Liver (tissue), 9 donors: Measurements from ENCODE around the gene CRYGD. TPM values are rescaled to one million over a fixed set of nuclear protein-coding genes. Genes with fewer than 3 reads are reported as not detected.
"Not testable (repeated sequence)": the region's sequence is repeated elsewhere in the genome, so short reads cannot be mapped to it uniquely, and the experiment has no call there.

Experiments used
- DNase-seq: peaks from one replicate; pipeline ENCODE4 v3.0.0-alpha.2; 2017; ENCODE audit warnings: low spot score
- H3K27ac ChIP-seq, 2 donors: one replicate each; pipeline ENCODE4 v1.7.0; 2013; ENCODE audit warnings: inconsistent platforms in 2 of 2, low read length in 2 of 2, control low read depth in 1 of 2, low read depth in 1 of 2, mild to moderate bottlenecking in 1 of 2
- H3K27me3 ChIP-seq, 4 donors: one replicate each; pipeline versions ENCODE4 v1.6.1 to v1.7.0; 2013; ENCODE audit warnings: low read length in 3 of 4, inconsistent platforms in 1 of 4, mild to moderate bottlenecking in 1 of 4, moderate library complexity in 1 of 4; ENCODE audit not compliant: control insufficient read depth in 4 of 4, insufficient read depth in 4 of 4
- H3K36me3 ChIP-seq, 4 donors: one replicate each; pipeline versions ENCODE4 v1.6.1 to v1.7.0; 2013; ENCODE audit warnings: low read length in 3 of 4, mild to moderate bottlenecking in 3 of 4, low read depth in 1 of 4, moderate library complexity in 1 of 4; ENCODE audit not compliant: control insufficient read depth in 4 of 4, insufficient read depth in 3 of 4
- H3K4me1 ChIP-seq, 4 donors: one replicate each; pipeline versions ENCODE4 v1.6.1 to v1.7.0; 2013; ENCODE audit warnings: low read length in 3 of 4, mild to moderate bottlenecking in 3 of 4, moderate library complexity in 1 of 4; ENCODE audit not compliant: control insufficient read depth in 4 of 4, insufficient read depth in 4 of 4
- H3K4me3 ChIP-seq, 3 donors: one replicate each; pipeline versions ENCODE4 v1.6.1 to v1.7.0; 2013; ENCODE audit warnings: low read length in 3 of 3, control low read depth in 1 of 3, low read depth in 1 of 3, mild to moderate bottlenecking in 1 of 3
- H3K9ac ChIP-seq, 2 donors: one replicate each; pipeline ENCODE4 v1.7.0; 2013; ENCODE audit warnings: low read length in 2 of 2, mild to moderate bottlenecking in 2 of 2, moderate library complexity in 2 of 2, control low read depth in 1 of 2, low read depth in 1 of 2
- H3K9me3 ChIP-seq, 4 donors: one replicate each; pipeline versions ENCODE4 v1.6.1 to v1.7.0; 2013; ENCODE audit warnings: low read length in 3 of 4; ENCODE audit not compliant: control insufficient read depth in 4 of 4
- EGR1 ChIP-seq, 2 donors: IDR thresholded peaks; 2 replicates each; pipeline ENCODE4 v1.6.1; 2016 to 2018; ENCODE audit warnings: antibody characterized with exemption in 2 of 2, low read depth in 2 of 2
- FOXA1 ChIP-seq: IDR thresholded peaks from 2 replicates; pipeline ENCODE4 v1.6.1; 2016; ENCODE audit warnings: antibody characterized with exemption
- FOXA2 ChIP-seq: IDR thresholded peaks from 2 replicates; pipeline ENCODE4 v1.6.1; 2016; ENCODE audit warnings: antibody characterized with exemption
- GABPA ChIP-seq, 2 donors: IDR thresholded peaks in 1 of 2; conservative IDR thresholded peaks in 1 of 2; 2 replicates each; pipeline ENCODE4 v1.6.1; 2016; ENCODE audit warnings: antibody characterized with exemption in 2 of 2, mild to moderate bottlenecking in 1 of 2, moderate library complexity in 1 of 2
- HNF4A ChIP-seq, 2 donors: conservative IDR thresholded peaks; 2 replicates each; pipeline ENCODE4 v1.6.1; 2016; ENCODE audit warnings: antibody characterized with exemption in 2 of 2, mild to moderate bottlenecking in 2 of 2
- HNF4G ChIP-seq: IDR thresholded peaks from 2 replicates; pipeline ENCODE4 v1.6.1; 2016; ENCODE audit warnings: antibody characterized with exemption
- JUND ChIP-seq, 2 donors: IDR thresholded peaks; 2 replicates each; pipeline ENCODE4 v1.6.1; 2016; ENCODE audit warnings: antibody characterized with exemption in 2 of 2
- NR2F2 ChIP-seq: IDR thresholded peaks from 2 replicates; pipeline ENCODE4 v1.6.1; 2016; ENCODE audit warnings: antibody characterized with exemption
- RAD21 ChIP-seq, 2 donors: IDR thresholded peaks; 2 replicates each; pipeline ENCODE4 v1.6.1; 2016; ENCODE audit warnings: antibody characterized with exemption in 2 of 2, mild to moderate bottlenecking in 2 of 2
- RXRA ChIP-seq, 2 donors: IDR thresholded peaks; 2 replicates each; pipeline ENCODE4 v1.6.1; 2017 to 2018; ENCODE audit warnings: antibody characterized with exemption in 2 of 2, mild to moderate bottlenecking in 1 of 2
- SP1 ChIP-seq: IDR thresholded peaks from 2 replicates; pipeline ENCODE4 v1.6.1; 2018; ENCODE audit warnings: antibody characterized with exemption, mild to moderate bottlenecking
- TAF1 ChIP-seq: conservative IDR thresholded peaks from 2 replicates; pipeline ENCODE4 v1.6.1; 2016; ENCODE audit warnings: antibody characterized with exemption, mild to moderate bottlenecking
- YY1 ChIP-seq: IDR thresholded peaks from 2 replicates; pipeline ENCODE4 v1.6.1; 2016; ENCODE audit warnings: antibody characterized with exemption, mild to moderate bottlenecking
- WGBS: extraction: QIAGEN DNeasy Blood & Tissue Kit; methylation state at CpG from one replicate; pipeline ENCODE4 v1.1.7; 2013; 5-methylcytosine and 5-hydroxymethylcytosine counted together
- polyA plus RNA-seq, 2 donors: library from polyadenylated mRNA; stranded (reverse) in 1 of 2; unstranded in 1 of 2; fragments of 200-250 nt in 1 of 2; fragments of >200 nt in 1 of 2; fragmentation: Nextera tagmentation in 1 of 2; extraction: Ambion mirVana in 1 of 2; gene quantifications; one replicate each; pipeline versions ENCODE4 v1.2.1 to v1.2.3, GENCODE V29; 2013 to 2015
- total RNA-seq, 2 donors: library from RNA; depleted of rRNA; stranded (reverse); fragments of >200 nt; gene quantifications; one replicate each; pipeline ENCODE4 v1.2.3, GENCODE V29; 2014
- TF ChIP-seq, protein P1 (sequence below): IDR thresholded peaks from 2 replicates; pipeline ENCODE4 v1.6.1; 2016; ENCODE audit warnings: antibody characterized with exemption
- TF ChIP-seq, protein P2 (sequence below): IDR thresholded peaks from 2 replicates; pipeline ENCODE4 v1.6.1; 2016; ENCODE audit warnings: antibody characterized with exemption
- TF ChIP-seq, protein P3 (sequence below): IDR thresholded peaks from 2 replicates; pipeline ENCODE4 v1.6.1; 2016; ENCODE audit warnings: antibody characterized with exemption
- TF ChIP-seq, protein P4 (sequence below): IDR thresholded peaks from 2 replicates; pipeline ENCODE4 v1.6.1; 2016; ENCODE audit warnings: antibody characterized with exemption, mild to moderate bottlenecking
- TF ChIP-seq, protein P5 (sequence below): fragments of 150-350 bp; IDR thresholded peaks from 2 replicates; pipeline ENCODE4 v1.5.1; 2017; ENCODE audit warnings: improper control_type of control experiment, low read depth, low read length; ENCODE audit not compliant: missing input control
- donor health status: healthy.
- donor health status: healthy.
- donor health status: healthy.
- donor health status: healthy.
- donor health status: healthy.

Gene CRYGD
- total and polyA plus RNA-seq, 4 donors: not detected

DNA sequence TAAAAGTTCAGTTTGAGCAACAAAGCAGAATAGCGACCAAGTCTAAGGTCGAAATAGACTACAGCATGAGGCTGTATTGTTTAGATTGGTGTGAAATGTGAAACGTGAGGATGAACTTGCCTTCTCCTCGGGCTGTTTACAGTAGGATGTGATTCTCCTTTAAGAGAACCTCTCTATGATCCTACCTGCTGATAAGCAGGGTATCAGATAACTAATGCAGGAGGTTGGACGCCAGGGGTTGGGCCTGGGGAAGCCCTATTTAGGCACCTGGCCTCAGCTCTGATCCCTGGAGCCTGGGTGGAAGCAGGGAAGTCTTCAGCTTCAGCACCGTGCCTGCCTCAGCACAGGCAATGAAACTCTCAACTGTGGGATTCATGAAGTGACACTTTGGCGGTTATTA, 11.4 kb downstream of the CRYGD start:
- H3K9me3 ChIP-seq: no peaks in the 10 kb centered on the region
- 67% methylated on average over 7 of the region's 7 CpGs for WGBS
- H3K9ac ChIP-seq: no peak overlapping the region
- TF ChIP-seq YY1 (no peak), RXRA (IDR thresholded peaks at IDR 0.05) (no peak), NR2F2 (no peak)
- no peaks in the 10 kb centered on the region for H3K4me1 ChIP-seq
- H3K27ac ChIP-seq: no peak overlapping the region
- no peak for DNase-seq
- no peak overlapping the region for H3K4me3 ChIP-seq
- no peaks in the 10 kb centered on the region for H3K27me3 ChIP-seq
- H3K36me3 ChIP-seq: no peaks in the 10 kb centered on the region

DNA sequence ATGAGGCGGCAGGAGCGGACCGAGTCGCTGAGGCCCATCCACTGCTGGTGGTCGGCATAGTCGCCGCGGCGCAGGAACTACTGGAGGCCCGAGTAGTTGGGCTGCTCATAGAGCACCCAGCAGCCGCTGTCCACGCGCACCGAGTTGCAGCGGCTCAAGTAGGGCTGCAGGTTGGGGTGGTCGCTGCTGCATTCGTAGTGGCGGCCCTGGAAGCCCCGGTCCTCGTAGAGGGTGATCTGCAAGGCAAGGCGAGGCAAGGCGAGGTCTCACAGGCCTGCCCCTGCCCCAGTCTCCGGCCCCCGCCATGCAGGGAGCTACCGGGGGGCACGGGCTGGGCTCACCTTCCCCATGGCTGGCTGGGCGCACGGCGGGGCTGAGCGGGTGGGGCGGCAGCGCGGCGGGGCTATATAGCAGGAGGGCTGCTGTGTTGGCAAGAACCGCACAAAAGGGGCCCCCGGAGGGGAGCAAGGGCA, 12.0 kb downstream of the CRYGD start:
- H3K36me3 ChIP-seq, H3K9ac ChIP-seq, H3K4me3 ChIP-seq, DNase-seq, H3K27ac ChIP-seq, H3K9me3 ChIP-seq, H3K27me3 ChIP-seq, H3K4me1 ChIP-seq: not testable (repeated sequence)
- WGBS: 43% methylated on average over 36 of the region's 36 CpGs

DNA sequence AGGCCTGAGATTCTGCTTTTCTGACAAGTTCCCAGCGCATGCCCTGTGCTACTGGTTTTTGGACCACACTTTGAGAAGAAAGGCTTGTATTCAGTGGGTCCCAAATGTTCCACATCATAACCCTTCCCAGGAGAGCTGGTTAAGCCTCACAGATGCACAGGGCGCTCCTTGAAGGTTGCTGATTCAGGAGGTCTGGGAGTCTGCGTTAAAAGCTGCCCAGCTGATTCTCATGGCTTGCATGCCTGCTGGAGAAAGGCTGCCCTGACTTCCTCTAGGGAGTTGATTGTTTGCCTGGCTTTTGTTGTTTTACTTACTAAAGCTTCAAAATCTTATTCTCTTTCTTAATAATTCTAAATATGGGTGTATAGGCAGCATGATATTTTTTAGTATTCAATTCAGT, 20.7 kb downstream of the CRYGD start:
- TF ChIP-seq TAF1 (no peak), EGR1 (IDR thresholded peaks at IDR 0.05; ENCODE audit: low read depth in 2 of 2) (no peak), FOXA2 (no peak), HNF4A (conservative IDR thresholded peaks at IDR 0.05) (no peak), FOXA1 (no peak), YY1 (no peak), RAD21 (IDR thresholded peaks at IDR 0.05) (no peak), HNF4G (no peak), JUND (IDR thresholded peaks at IDR 0.05) (no peak), RXRA (IDR thresholded peaks at IDR 0.05) (no peak), NR2F2 (no peak), GABPA (IDR thresholded peaks at IDR 0.05 in 1 of 2, conservative IDR thresholded peaks at IDR 0.05 in 1 of 2) (no peak), SP1 (no peak)
- TF ChIP-seq, protein P1, sequence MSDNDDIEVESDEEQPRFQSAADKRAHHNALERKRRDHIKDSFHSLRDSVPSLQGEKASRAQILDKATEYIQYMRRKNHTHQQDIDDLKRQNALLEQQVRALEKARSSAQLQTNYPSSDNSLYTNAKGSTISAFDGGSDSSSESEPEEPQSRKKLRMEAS: no peak
- TF ChIP-seq, protein P2, sequence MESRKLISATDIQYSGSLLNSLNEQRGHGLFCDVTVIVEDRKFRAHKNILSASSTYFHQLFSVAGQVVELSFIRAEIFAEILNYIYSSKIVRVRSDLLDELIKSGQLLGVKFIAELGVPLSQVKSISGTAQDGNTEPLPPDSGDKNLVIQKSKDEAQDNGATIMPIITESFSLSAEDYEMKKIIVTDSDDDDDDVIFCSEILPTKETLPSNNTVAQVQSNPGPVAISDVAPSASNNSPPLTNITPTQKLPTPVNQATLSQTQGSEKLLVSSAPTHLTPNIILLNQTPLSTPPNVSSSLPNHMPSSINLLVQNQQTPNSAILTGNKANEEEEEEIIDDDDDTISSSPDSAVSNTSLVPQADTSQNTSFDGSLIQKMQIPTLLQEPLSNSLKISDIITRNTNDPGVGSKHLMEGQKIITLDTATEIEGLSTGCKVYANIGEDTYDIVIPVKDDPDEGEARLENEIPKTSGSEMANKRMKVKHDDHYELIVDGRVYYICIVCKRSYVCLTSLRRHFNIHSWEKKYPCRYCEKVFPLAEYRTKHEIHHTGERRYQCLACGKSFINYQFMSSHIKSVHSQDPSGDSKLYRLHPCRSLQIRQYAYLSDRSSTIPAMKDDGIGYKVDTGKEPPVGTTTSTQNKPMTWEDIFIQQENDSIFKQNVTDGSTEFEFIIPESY: no peak
- TF ChIP-seq, protein P3, sequence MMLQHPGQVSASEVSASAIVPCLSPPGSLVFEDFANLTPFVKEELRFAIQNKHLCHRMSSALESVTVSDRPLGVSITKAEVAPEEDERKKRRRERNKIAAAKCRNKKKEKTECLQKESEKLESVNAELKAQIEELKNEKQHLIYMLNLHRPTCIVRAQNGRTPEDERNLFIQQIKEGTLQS: no peak
- TF ChIP-seq, protein P4, sequence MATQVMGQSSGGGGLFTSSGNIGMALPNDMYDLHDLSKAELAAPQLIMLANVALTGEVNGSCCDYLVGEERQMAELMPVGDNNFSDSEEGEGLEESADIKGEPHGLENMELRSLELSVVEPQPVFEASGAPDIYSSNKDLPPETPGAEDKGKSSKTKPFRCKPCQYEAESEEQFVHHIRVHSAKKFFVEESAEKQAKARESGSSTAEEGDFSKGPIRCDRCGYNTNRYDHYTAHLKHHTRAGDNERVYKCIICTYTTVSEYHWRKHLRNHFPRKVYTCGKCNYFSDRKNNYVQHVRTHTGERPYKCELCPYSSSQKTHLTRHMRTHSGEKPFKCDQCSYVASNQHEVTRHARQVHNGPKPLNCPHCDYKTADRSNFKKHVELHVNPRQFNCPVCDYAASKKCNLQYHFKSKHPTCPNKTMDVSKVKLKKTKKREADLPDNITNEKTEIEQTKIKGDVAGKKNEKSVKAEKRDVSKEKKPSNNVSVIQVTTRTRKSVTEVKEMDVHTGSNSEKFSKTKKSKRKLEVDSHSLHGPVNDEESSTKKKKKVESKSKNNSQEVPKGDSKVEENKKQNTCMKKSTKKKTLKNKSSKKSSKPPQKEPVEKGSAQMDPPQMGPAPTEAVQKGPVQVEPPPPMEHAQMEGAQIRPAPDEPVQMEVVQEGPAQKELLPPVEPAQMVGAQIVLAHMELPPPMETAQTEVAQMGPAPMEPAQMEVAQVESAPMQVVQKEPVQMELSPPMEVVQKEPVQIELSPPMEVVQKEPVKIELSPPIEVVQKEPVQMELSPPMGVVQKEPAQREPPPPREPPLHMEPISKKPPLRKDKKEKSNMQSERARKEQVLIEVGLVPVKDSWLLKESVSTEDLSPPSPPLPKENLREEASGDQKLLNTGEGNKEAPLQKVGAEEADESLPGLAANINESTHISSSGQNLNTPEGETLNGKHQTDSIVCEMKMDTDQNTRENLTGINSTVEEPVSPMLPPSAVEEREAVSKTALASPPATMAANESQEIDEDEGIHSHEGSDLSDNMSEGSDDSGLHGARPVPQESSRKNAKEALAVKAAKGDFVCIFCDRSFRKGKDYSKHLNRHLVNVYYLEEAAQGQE: no peak
- TF ChIP-seq, protein P5, sequence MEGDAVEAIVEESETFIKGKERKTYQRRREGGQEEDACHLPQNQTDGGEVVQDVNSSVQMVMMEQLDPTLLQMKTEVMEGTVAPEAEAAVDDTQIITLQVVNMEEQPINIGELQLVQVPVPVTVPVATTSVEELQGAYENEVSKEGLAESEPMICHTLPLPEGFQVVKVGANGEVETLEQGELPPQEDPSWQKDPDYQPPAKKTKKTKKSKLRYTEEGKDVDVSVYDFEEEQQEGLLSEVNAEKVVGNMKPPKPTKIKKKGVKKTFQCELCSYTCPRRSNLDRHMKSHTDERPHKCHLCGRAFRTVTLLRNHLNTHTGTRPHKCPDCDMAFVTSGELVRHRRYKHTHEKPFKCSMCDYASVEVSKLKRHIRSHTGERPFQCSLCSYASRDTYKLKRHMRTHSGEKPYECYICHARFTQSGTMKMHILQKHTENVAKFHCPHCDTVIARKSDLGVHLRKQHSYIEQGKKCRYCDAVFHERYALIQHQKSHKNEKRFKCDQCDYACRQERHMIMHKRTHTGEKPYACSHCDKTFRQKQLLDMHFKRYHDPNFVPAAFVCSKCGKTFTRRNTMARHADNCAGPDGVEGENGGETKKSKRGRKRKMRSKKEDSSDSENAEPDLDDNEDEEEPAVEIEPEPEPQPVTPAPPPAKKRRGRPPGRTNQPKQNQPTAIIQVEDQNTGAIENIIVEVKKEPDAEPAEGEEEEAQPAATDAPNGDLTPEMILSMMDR: no peak
- no peaks in the 10 kb centered on the region for H3K4me1 ChIP-seq
- H3K27ac ChIP-seq: no peak overlapping the region
- H3K27me3 ChIP-seq: no peaks in the 10 kb centered on the region
- DNase-seq: no peak
- WGBS: 89% methylated on average over 3 of the region's 3 CpGs
- H3K9ac ChIP-seq: no peak overlapping the region
- no peak overlapping the region for H3K4me3 ChIP-seq
- no peaks in the 10 kb centered on the region for H3K9me3 ChIP-seq
- H3K36me3 ChIP-seq: no peaks in the 10 kb centered on the region
